Sciatic nerve (tissue), 2 donors: ENCODE measurements around the gene TNS2. TPM values are rescaled to one million over a fixed set of nuclear protein-coding genes. Genes with fewer than 3 reads are reported as not detected.
A peak's percentile ranks its signal among the peaks of the same experiment; 100 is the strongest.

Source experiments
- ATAC-seq: fragments of 200-7000 bp; cut with Tn5 transposase; one replicate; pipeline ENCODE4 v1.9.1; 2020; ENCODE audit warnings: mild to moderate bottlenecking, moderate library complexity
- DNase-seq: peaks from one replicate; pipeline ENCODE4 v3.0.0-alpha.2; 2020; ENCODE audit warnings: low spot score
- intact Hi-C: fragments of 100-400 bp; cut with DNase I; formaldehyde crosslinking; loops from one replicate; pipeline ENCODE4 v1.14.2; 2022
- total RNA-seq: library from RNA; stranded (reverse); fragmentation: NEBNext Ultra II Directional; extraction: Animal tissue kit (Norgen Biotek cat#: 25700); gene quantifications from one replicate; pipeline ENCODE4 v1.2.1, GENCODE V29; 2021
- donor health status: DM: no; HTN: no; CAD: no.
- donor health status: DM: no; HTN: no; CAD: no.

TNS2 gene
- total RNA-seq, 1 donor from 2014 or later = 265 TPM

DNA sequence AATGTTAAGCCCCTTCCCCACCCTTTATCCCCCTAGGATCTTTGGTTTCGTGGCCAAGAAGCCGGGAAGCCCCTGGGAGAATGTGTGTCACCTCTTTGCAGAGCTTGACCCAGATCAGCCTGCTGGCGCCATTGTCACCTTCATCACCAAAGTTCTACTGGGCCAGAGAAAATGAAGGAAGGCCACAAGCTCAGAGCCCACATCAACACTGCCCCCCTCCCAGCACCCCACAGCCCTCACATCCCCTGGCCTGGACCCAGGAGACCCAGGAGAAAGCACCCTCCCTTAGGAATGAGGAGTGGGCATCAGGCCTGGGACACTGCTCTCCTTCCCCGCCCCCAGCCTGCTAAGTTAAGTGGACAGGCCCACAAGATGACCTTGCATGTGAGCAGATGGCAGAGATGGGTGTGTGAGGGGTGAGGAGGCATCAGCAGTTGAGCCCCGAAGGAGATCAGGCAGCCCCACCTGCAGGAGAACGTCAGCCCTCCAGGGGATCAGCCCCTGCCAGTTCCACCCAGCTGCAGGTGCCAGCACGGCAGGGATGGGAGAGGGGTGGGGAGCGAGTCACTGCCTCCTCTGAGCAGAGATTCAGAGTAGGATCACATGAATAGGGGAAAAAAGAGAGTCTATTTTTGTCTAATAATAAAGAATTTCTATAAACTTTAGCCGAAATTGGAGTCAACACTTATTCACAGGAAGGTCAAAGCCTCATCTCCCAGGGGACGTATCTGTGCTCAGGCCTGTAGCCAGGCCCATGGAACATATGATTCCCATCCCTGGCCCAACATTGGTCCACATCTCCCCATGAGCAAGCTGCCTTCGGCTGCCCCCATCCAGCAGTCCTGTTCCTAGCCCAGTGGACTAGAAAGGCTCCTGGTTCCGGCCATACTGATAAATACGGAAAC, 14.1 kb downstream of the TNS2 start:
- DNase-seq (peak; percentile 84), ATAC-seq (peak; percentile 72)
- intact Hi-C loops = loop anchor here (10.0 kb wide), 1 partner anchor 131 kb away; no protein-coding TSS in a partner anchor

DNA sequence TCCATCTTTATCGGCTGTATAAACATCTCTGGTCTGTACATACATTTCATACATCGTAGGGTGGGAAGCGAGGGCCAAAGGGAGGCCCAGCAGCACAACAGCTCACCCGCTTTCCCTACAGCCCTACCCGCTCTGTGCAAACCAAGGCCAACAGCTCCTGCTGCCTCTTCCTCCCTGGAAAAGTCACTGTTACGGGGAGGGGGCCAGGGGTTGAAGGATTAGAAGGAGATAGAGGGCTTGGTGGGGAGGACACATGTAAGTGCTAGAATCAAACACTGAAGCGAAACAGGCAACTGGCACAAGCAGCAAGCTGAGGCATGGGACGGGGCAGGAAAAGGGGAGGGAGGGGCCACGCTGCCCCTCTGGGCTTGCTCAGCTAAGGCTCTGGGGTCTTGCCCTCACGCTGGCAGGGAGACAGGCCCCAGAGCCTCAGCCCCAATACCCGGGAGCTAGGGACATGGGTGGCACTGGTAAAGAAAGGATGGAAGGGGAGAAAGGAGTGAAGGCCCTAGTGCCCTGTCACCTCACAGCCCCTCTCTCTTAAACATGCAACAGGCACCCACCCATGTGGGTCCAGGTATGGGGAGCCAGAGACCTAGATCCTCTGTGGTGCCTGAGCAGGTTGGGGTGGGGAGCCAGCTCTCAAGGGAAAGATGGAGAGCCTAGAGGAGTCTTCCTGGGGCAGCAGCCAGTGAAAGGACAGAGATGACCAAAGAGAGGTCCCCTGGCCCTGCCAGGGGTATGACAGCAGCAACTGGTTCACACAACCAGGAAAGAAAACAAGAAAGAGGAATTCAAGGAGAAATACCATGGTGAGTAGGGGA, 15.0 kb downstream of the TNS2 start:
- ATAC-seq (peak; percentile 0), DNase-seq (peak; percentile 65)
- intact Hi-C loops = loop anchor here (5.0 to 10.0 kb wide), 2 partner anchors 37 to 130 kb away; partner anchors contain the start of gene SOAT2

DNA sequence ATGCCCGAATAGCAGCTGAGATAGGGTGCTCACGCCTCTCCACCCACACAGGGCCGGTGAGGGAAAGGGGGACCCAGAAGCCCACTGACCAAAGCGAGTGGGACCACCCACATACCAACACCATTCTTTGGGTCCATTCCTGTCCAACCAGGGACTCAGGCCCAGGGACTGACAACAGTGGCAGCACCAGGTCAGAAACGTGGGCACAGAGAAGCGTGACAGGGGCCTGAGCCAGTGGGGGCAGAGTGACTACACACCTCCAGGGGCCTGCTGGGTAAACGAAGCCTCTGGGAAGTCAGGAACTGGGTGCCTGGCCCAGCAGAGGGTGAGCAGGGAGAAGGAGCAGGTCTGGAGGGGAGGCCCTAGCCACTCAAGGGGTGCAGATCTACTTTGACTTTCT, 15.6 kb downstream of the TNS2 start:
- intact Hi-C loops = loop anchor here (5.0 to 10.0 kb wide), 2 partner anchors 37 to 129 kb away; partner anchors contain the start of gene SOAT2
- ATAC-seq (no peak), DNase-seq (peak; percentile 68)

- peak; percentile 94 for DNase-seq
- intact Hi-C loops = loop anchor here (5.0 to 10.0 kb wide), 2 partner anchors 36 to 129 kb away; partner anchors contain the start of gene SOAT2
Observed at GRCh38 chr12:53065975-53066931, 16.4 kb downstream of the TNS2 start.

GRCh38 chr12:53067074-53067992, 17.5 kb downstream of the TNS2 start:
- intact Hi-C loops = loop anchor here (5.0 to 10.0 kb wide), 2 partner anchors 35 to 127 kb away; partner anchors contain the start of gene SOAT2
- DNase-seq (peak; percentile 51), ATAC-seq (no peak)

More at GRCh38 chr12:53065975-53066931, 16.4 kb downstream of the TNS2 start:
- peak; percentile 52 for ATAC-seq

DNA sequence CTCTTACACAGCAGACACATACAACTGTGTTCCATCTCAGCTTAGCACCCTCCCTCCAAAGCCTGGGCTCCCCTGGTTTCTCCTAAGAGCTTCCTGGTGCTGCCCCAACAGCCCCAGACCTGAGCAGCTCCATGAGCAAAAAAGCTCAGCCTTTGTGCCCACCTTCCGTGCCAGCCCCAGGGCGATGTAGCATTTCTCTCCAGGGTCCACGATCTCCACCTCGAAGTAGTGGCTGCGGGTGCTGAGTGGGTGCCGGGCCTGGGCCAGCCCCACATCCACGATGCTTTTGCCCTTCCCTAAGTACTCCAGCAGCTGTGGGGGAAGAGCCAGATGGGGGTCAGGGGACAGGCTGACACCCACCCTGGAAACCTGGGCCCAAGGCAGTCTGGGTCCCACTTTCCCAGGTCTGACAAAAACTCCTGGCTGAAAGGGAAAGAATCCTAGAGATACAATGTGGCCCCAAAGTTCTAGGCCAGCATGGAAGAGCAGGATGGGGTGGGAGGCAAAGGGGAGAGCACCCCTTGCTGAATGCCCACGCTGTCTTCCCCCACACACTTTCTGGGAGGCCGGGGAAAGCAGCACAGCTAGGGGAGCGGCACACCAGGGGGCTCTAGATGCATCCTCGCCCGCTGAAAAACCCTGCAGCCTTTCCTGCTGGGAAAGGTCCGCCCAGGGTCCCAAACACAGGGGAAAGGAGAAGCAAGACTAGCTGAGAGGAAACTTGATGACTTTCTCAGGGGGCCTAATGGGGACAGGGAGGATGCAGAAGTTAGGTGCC, 18.3 kb downstream of the TNS2 start:
- intact Hi-C loops = loop anchor here (5.0 to 10.0 kb wide), 2 partner anchors 34 to 127 kb away; partner anchors contain the start of gene SOAT2

DNA sequence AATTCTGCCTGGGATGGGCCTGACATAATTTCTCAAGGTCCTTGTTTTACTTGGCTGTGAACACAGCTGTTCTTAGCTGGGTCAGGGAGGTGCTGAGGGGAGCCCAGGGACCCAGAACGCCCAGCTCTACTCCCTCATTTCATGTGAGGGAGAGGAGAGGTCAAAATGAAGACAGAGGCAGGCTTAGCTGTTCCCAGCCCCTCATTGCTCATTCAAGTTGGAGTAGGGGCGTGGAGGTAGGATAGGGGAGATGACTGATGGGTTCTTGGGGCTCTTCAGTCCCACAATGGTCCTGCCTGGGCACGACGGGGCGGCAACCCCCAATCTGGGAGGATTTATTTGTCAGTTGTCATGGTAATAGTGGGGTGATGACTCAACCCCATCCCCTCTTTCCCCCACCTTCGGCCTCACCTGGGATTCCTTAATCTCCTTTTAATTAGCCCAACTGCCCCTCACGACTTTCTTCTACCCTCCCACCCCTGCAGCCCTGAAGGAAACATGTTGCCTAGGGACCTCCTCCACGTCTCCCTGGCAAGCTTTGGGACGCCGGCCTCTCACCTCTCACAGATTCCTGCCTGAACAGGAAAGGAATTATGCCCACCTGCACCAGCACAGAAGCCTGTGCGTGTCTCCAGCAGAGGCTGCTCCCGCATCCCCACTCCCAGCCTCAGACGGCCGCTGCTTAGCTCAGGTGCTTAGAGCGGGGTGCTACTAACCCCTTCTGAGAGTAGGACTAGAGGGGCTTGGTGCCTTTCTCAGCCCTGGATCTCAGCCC, 19.1 kb downstream of the TNS2 start:
- ATAC-seq = peak; percentile 21
- intact Hi-C loops = loop anchor here (5.0 to 10.0 kb wide), 2 partner anchors 33 to 126 kb away; partner anchors contain the start of gene SOAT2
- peak; percentile 55 for DNase-seq

More for the DNA sequence above, 18.3 kb downstream of the TNS2 start:
- DNase-seq = peak; percentile 60
- ATAC-seq = no peak

- intact Hi-C loops = loop anchor here (5.0 to 10.0 kb wide), 2 partner anchors 32 to 125 kb away; partner anchors contain the start of gene SOAT2
- ATAC-seq (peak; percentile 55), DNase-seq (peak; percentile 71)
Observed at GRCh38 chr12:53069621-53070410, 20.0 kb downstream of the TNS2 start.

DNA sequence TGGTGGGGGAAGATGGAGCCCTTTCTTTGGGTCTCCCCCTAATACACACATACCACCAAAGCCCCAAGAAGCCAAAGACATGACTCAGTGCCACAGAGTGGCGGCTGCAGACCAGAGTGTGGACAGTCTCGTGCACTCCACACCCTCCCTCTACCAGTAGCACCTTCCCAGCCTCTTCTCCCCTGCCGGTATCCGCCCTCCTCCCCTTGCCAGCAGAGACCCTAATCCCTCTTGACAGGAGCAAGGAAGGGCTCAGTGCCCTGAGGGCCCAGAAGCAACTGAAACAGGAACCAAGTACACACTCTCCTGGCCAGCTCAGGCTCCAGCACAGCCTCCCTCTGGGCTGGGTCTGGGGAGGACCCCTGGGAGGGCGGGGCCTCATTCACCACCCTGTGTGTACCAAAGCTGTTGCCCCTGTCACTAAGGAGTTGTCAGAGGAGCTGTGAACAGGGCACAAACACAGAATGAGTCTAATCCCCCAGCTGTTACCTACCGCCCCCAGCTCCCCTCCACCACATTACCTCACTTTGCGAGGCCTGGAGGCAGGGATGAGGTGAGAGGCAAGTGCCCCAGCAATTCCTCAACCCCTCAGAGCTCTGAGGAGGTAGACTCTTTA, 21.1 kb downstream of the TNS2 start:
- intact Hi-C loops = no loop called here
- peak; percentile 56 for DNase-seq
- no peak for ATAC-seq

- intact Hi-C loops = no loop called here
- DNase-seq = peak; percentile 91
- ATAC-seq = peak; percentile 70
Observed at GRCh38 chr12:53071591-53072551, 22.0 kb downstream of the TNS2 start.

GRCh38 chr12:53073881-53074280, 24.0 kb downstream of the TNS2 start:
- no peak for ATAC-seq
- intact Hi-C loops = no loop called here
- DNase-seq = peak; percentile 47

- DNase-seq (peak; percentile 60), ATAC-seq (no peak)
- intact Hi-C loops = no loop called here
Observed at GRCh38 chr12:53074283-53074998, 24.6 kb downstream of the TNS2 start.

DNA sequence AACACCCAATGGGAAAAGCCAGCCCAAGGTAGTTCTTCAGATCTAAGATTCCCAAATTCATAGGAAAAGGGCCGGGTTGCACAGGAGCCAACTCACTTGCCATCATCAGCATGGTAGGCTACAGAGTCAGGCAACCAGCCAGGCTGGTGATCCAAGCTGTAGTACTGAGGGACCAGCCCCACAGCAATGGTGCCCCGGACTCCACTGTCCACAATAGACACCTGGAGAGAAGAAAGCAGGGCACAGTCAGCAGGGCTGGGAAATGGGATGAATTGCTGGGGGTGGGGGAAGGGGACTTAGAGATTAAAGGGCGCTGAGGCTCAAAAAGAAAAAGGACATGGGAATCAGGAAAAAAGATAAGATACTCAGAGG, 25.1 kb downstream of the TNS2 start:
- peak; percentile 54 for DNase-seq
- intact Hi-C loops = no loop called here
- ATAC-seq = no peak
